ENCODE data around the gene SAMHD1.
"Not testable (repeated sequence)": the region's sequence is repeated elsewhere in the genome, so short reads cannot be mapped to it uniquely, and the experiment has no call there.

Gene SAMHD1

DNA sequence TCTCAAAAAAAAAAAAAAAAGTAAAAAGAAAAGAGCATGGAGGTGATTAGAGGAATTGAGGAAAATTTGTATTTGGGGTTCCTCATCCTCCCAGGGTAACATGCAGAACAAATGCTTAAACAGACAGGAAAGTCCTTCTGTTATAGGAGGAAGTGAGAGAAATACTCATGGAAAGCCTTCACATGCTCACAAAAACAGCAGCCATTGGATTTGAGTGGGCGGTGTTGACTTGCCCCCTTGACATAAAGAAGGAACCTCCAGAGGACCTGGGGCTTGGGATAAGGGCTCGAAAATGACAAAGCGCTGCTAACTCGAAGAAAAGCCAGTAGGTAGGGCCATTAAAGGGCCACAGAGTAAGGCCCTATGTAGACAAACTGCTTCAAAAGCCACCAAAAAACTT is 17.5 kb upstream of the SAMHD1 start:
- Histone ChIP-seq H3K9me3 (ENCODE audit: insufficient read depth, low read length) (no peaks in the 10 kb centered on the region), H3K4me3 (ENCODE audit: insufficient read length, low read depth) (no peak overlapping the region), H3K27me3 (ENCODE audit: insufficient read depth, insufficient read length) (no peaks in the 10 kb centered on the region), H3K36me3 (ENCODE audit: insufficient read depth, insufficient read length, low read length) (no peaks in the 10 kb centered on the region), H3K9ac (ENCODE audit: insufficient read length, low read depth) (no peak overlapping the region), H3K4me1 (ENCODE audit: insufficient read depth, insufficient read length) (no peaks in the 10 kb centered on the region)
- DNase-seq (ENCODE audit: low read depth, low spot score) = no peak
- TF ChIP-seq ZNF274 (IDR thresholded peaks at IDR 0.05; ENCODE audit: low read depth, low read length) (no peak), YY1 (IDR thresholded peaks at IDR 0.05; ENCODE audit: insufficient read depth, insufficient read length) (no peak), SUZ12 (IDR thresholded peaks at IDR 0.05; ENCODE audit: extremely low read depth, insufficient read depth, insufficient read length) (no peak)

DNA sequence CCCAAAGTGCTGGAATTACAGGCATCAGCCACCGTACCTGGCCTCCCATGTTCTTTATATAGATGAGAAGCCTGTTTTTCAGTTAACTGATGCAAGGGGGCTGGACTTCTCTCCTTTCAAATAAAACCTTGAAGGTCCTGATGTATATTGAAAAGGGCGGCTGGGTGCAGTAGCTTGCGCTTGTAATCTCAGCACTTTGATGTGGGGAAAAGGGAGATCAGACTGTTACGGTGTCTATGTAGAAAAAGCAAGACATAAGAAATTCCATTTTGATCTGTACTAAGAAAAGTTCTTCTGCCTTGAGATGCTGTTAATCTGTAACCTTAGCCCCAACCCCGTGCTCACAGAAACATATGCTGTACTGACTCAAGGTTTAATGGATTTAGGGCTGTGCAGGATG is 16.1 kb upstream of the SAMHD1 start:
- H3K27me3 ChIP-seq (ENCODE audit: insufficient read depth, insufficient read length) = no peaks in the 10 kb centered on the region

DNA sequence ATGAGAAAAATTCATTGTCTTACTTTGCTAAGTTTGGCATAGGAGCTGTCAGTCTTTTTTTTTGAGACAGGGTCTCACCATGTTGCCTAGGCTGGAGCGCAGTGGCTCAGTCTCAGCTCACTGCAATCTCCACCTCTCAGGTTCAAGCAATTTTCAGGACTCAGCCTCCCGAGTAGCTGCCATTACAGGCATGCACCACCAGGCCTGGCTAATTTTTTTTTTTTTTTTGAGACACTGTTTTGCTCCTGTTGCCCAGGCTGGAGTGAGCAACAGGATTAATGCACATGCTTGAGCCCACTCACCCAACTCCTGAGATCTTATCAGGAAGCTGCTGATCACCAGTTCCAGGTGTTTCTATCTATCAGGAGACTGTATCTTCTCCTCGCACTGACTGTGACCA is 15.5 kb upstream of the SAMHD1 start:
- peaks cover 13% of the 10 kb centered on the region; the same call in 1 of the 2 replicates for H3K9me3 ChIP-seq (ENCODE audit: insufficient read depth, low read length)
- not testable (repeated sequence) for H3K4me3 ChIP-seq (ENCODE audit: insufficient read length, low read depth); H3K9ac ChIP-seq (ENCODE audit: insufficient read length, low read depth); H3K27me3 ChIP-seq (ENCODE audit: insufficient read depth, insufficient read length); H3K4me1 ChIP-seq (ENCODE audit: insufficient read depth, insufficient read length); H3K36me3 ChIP-seq (ENCODE audit: insufficient read depth, insufficient read length, low read length); DNase-seq (ENCODE audit: low read depth, low spot score)

More for the DNA sequence above, 16.1 kb upstream of the SAMHD1 start:
- Histone ChIP-seq H3K4me1 (ENCODE audit: insufficient read depth, insufficient read length) (no peaks in the 10 kb centered on the region), H3K9ac (ENCODE audit: insufficient read length, low read depth) (no peak overlapping the region), H3K36me3 (ENCODE audit: insufficient read depth, insufficient read length, low read length) (no peaks in the 10 kb centered on the region), H3K4me3 (ENCODE audit: insufficient read length, low read depth) (no peak overlapping the region), H3K9me3 (ENCODE audit: insufficient read depth, low read length) (peaks cover 7% of the 10 kb centered on the region; the same call in 1 of the 2 replicates)
- DNase-seq (ENCODE audit: low read depth, low spot score) = no peak
- no peak for TF ChIP-seq ZNF274 (IDR thresholded peaks at IDR 0.05; ENCODE audit: low read depth, low read length)

DNA sequence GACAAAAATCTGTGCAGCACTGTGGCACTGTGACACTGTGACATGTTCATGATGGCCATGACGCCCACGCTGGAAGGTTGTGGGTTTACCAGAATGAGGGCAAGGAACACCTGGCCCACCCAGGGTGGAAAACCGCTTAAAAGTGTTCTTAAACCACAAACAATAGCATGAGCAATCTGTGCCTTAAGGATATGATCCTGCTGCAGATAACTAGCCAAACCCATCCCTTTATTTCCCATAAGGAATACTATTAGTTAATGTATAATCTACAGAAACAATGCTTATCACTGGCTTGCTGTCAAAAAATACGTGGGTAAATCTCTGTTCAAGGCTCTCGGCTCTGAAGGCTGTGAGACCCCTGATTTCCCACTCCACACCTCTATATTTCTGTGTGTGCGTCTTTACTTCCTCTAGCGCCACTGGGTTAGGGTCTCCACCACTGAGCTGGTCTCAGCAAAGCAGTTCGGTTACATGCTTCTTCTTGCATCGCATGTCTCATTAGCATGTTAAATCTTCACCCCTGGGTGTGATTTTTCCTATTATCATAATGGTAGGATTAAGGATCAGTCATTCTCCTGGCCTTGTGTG is 10.9 kb upstream of the SAMHD1 start:
- not testable (repeated sequence) for H3K9ac ChIP-seq (ENCODE audit: insufficient read length, low read depth); H3K4me3 ChIP-seq (ENCODE audit: insufficient read length, low read depth); DNase-seq (ENCODE audit: low read depth, low spot score)

DNA sequence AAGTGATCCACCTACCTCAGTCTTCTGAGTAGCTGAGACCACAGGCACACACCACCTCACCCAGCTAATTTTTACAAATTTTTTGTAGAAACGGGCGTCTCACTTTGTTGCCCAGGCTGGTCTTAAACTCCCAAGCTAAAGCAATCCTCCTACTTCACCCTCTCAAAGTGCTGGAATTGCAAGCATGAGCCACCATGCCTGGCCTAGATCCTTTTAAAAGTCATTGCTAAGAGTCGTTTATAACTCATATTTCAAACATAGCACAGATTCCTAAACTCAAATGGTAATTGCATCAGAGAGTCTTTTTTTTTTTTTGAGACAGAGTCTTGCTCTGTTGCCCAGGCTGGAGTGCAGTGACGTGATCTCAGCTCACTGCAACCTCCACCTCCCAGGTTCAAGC is 7.7 kb upstream of the SAMHD1 start:
- Histone ChIP-seq H3K4me1 (ENCODE audit: insufficient read depth, insufficient read length) (no peaks in the 10 kb centered on the region), H3K4me3 (ENCODE audit: insufficient read length, low read depth) (no peak overlapping the region), H3K27me3 (ENCODE audit: insufficient read depth, insufficient read length) (no peaks in the 10 kb centered on the region), H3K36me3 (ENCODE audit: insufficient read depth, insufficient read length, low read length) (no peaks in the 10 kb centered on the region), H3K9me3 (ENCODE audit: insufficient read depth, low read length) (peaks cover 14% of the 10 kb centered on the region; the same call in 1 of the 2 replicates), H3K9ac (ENCODE audit: insufficient read length, low read depth) (no peak overlapping the region)
- TF ChIP-seq YY1 (IDR thresholded peaks at IDR 0.05; ENCODE audit: insufficient read depth, insufficient read length) (no peak), ZNF274 (IDR thresholded peaks at IDR 0.05; ENCODE audit: low read depth, low read length) (no peak), SUZ12 (IDR thresholded peaks at IDR 0.05; ENCODE audit: extremely low read depth, insufficient read depth, insufficient read length) (no peak)
- DNase-seq (ENCODE audit: low read depth, low spot score) = no peak

More for the DNA sequence above, 10.9 kb upstream of the SAMHD1 start:
- H3K36me3 ChIP-seq (ENCODE audit: insufficient read depth, insufficient read length, low read length); H3K4me1 ChIP-seq (ENCODE audit: insufficient read depth, insufficient read length); H3K27me3 ChIP-seq (ENCODE audit: insufficient read depth, insufficient read length): not testable (repeated sequence)
- H3K9me3 ChIP-seq (ENCODE audit: insufficient read depth, low read length) = peaks cover 14% of the 10 kb centered on the region; the same call in 1 of the 2 replicates

DNA sequence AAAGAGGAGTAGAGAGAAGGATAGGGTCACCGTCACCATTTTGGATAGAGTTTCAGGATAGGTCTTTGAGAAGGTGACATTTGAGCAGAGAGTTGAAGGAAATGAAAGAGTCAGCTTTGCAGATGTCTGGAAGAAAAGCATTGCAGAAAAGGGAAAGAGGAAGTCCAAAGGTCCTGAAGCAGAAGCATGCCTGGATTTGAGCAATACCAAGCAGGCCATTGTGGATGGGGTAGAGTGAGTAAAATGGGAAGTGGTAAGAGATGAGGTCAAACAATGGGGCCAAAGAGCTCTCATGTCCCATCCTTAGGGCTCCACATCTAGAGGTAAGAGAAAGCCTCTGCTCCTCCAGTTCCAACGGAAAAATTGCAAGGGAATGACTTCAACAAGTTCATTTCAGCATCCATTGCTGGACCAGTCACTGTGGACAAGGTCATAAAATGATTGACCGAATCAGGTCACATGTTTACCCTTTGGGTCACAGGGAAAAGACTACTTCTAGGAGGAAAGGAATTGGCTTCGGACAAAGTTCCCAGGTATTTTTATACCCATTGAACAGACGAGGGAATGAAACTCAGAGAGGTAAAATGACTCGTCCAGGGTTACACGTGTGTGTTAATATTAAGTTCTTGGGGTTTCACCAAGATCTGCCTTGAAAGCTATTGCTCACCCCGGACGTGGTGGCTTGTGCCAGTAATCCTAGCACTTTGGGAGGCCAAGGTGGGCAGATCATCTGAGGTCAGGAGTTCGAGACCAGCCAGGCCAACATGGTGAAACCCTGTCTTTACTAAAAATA is 6.6 kb upstream of the SAMHD1 start:
- H3K27me3 ChIP-seq (ENCODE audit: insufficient read depth, insufficient read length) = no peaks in the 10 kb centered on the region
- no peaks in the 10 kb centered on the region for H3K36me3 ChIP-seq (ENCODE audit: insufficient read depth, insufficient read length, low read length)
- no peak overlapping the region for H3K4me3 ChIP-seq (ENCODE audit: insufficient read length, low read depth)
- H3K9me3 ChIP-seq (ENCODE audit: insufficient read depth, low read length) = peaks cover 12% of the 10 kb centered on the region; the same call in 1 of the 2 replicates
- no peaks in the 10 kb centered on the region for H3K4me1 ChIP-seq (ENCODE audit: insufficient read depth, insufficient read length)
- no peak overlapping the region for H3K9ac ChIP-seq (ENCODE audit: insufficient read length, low read depth)
- TF ChIP-seq YY1 (IDR thresholded peaks at IDR 0.05; ENCODE audit: insufficient read depth, insufficient read length) = no peak
- no peak for TF ChIP-seq SUZ12 (IDR thresholded peaks at IDR 0.05; ENCODE audit: extremely low read depth, insufficient read depth, insufficient read length)
- TF ChIP-seq ZNF274 (IDR thresholded peaks at IDR 0.05; ENCODE audit: low read depth, low read length) = no peak
- DNase-seq (ENCODE audit: low read depth, low spot score) = no peak

DNA sequence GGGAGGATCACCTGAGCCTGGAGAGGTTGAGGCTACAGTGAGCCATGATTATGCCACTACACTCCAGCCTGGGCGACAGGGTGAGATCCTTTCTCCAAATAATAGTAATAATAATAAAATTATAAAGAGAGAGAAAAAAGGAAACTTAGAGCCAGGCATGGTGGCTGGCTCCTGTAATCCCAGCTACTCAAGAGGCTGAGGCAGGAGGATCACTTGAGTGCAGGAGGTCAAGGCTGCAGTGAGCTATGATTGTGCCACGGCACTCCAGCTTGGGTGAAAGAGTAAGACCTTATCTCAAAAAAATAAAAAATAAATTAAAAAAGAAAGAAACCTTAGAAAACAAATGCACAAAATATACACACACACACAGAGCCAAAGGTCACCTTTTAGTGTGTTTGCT is 5.2 kb upstream of the SAMHD1 start:
- Histone ChIP-seq H3K4me1 (ENCODE audit: insufficient read depth, insufficient read length) (no peaks in the 10 kb centered on the region), H3K36me3 (ENCODE audit: insufficient read depth, insufficient read length, low read length) (no peaks in the 10 kb centered on the region), H3K4me3 (ENCODE audit: insufficient read length, low read depth) (no peak overlapping the region), H3K27me3 (ENCODE audit: insufficient read depth, insufficient read length) (no peaks in the 10 kb centered on the region), H3K9ac (ENCODE audit: insufficient read length, low read depth) (no peak overlapping the region), H3K9me3 (ENCODE audit: insufficient read depth, low read length) (no peaks in the 10 kb centered on the region)
- DNase-seq (ENCODE audit: low read depth, low spot score) = no peak
- TF ChIP-seq YY1 (IDR thresholded peaks at IDR 0.05; ENCODE audit: insufficient read depth, insufficient read length) (no peak), ZNF274 (IDR thresholded peaks at IDR 0.05; ENCODE audit: low read depth, low read length) (no peak), SUZ12 (IDR thresholded peaks at IDR 0.05; ENCODE audit: extremely low read depth, insufficient read depth, insufficient read length) (no peak)
